NCI-H526 treated with DMSO at 0.1 percent for 48 hours (cell line): ENCODE data around the gene MAST3.
A peak's percentile ranks its signal among the peaks of the same experiment; 100 is the strongest.

Experiments used
- DNase-seq: peaks from one replicate; lab custom pipeline; 2025; lab: John Stamatoyannopoulos, UW

The MAST3 gene

DNA sequence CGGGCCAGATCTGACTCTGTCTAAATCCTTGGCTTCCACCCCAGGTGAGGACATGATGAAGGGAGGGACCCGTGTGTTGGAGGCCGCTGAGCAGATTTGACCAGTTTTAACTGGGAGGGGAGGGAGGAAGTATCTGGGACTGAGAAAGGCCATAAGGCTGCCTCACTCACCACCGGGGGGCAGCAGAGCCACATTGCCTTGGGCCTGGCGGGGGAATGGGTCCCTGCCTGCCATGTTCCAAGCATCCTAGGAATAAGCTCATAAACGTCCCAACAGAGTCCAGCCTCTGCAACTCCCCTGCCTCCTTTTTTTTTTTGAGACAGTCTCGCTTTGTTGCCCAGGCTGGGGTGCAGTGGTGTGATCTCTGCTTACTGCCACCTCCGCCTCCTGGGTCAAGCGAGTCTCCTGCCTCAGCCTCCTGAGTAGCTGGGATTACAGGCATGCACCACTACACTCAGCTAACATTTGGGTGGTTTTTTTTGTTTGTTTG, 15.5 kb downstream of the MAST3 start:
- no peak for DNase-seq

DNA sequence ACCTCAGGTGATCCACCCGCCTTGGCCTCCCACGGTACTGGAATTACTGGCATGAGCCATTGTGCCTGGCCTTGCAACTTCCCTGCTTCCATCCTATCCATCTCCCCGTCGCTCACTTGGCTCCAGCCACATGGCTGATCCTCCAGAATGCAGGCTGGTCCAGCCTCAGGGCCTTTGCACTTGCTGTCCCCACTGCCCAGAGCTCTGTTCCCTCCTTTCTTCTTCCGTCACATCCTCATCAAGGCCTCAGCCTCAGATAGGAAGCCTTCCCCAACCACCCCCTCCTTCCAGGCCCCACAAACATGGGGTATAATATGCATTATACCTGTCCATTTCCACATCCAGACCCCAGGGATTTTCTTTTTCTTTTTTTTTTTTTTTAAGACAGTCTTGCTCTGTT, 16.2 kb downstream of the MAST3 start:
- no peak for DNase-seq

DNA sequence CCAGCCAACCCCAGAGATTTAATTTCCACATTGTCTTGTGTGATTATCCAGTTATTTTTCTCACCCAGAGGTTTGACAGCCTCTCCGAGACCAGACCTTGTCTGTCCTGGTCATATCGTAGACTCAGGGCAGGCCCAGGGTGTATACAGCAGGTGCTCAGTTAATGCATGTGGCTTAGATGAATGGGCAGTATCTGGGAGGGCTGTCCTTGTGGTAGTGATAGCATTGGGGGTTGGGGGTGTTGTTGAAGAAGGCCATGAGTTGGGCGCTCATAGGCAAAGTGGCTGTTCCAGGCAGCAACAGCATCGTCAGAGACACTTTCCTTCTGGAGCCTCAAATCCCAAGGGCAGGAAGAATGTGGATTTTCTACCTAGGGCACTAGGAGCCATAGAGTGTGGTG, 16.9 kb downstream of the MAST3 start:
- DNase-seq: no peak

DNA sequence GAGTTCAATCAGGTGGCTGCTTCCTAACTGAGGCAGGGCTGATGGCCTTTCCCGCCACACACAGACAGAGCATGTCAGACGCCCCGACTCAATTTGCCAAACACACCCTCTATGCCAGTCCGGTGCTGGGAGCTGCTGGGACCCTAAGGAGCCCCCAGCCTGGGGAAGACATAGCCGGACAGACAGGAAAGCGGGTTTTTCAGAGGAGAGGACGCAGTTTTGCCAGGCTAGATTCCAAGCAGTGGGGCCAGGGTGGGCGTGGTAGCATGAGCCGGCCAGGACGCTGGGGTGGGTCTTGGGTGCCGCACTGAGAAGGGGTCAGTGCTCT, 19.8 kb downstream of the MAST3 start:
- DNase-seq: no peak

DNA sequence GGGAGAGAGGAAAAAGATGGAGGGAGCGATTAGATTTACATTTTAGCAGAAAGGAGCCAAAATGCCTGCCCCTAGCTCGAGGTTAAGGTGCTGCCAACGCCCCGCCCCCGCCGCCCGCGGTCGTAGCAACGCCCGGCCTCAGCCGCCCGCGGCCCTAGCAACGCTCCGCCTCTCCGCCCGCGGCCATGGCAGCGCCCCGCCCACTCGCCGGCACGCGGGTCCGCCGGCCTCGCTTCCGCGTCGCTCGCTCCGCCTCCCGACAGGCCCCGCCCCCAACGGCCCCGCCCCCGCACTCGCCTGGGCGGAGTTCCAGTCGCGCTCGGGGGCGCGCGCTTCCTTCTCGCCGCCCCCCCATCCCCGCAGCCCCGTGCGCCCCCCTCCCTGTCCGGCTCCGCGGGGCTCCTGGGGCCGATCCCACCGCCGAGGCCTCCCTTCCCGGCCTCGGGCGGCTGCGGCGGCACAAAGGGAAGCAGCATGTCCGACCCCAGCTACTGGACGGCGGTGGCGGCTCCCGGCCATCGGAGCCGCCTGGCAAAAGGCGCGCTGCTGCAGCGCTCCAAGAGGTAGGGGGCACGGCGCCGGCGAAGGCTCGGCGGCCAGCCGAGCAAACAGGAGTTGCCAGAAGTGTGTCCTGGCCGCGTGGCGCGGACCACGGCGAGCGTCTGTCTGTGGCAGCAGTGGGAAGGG, 20.3 kb downstream of the MAST3 start:
- peak; percentile 3 for DNase-seq

DNA sequence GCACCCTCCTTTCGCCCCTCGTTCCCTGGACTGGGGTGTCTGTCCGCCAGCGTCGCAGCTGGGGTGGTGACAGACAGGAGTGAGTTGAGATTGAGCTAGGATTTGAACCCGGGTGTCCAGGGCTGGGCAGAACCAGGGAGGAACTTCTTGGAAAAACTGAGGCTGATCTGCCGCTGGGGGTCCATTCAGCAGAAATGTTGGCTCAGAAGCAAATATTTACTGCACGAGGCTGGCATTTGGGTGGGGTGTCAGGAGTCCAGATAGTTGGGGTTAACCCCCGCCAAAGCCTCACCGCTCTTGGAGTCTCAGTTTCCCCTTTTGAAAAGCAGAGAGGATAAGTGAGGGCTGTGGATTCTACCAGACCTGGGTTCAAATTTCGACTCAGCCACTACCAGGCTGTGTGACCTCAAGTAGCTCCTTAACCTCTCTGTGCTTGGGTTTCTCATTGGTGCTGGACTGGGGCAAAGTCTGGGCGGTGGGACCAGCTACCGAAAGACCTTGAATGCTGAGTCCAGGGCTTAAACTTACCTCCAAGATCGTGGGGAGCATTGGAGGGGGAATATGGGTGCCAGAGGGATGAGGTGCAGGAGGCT, 20.9 kb downstream of the MAST3 start:
- DNase-seq: no peak

DNA sequence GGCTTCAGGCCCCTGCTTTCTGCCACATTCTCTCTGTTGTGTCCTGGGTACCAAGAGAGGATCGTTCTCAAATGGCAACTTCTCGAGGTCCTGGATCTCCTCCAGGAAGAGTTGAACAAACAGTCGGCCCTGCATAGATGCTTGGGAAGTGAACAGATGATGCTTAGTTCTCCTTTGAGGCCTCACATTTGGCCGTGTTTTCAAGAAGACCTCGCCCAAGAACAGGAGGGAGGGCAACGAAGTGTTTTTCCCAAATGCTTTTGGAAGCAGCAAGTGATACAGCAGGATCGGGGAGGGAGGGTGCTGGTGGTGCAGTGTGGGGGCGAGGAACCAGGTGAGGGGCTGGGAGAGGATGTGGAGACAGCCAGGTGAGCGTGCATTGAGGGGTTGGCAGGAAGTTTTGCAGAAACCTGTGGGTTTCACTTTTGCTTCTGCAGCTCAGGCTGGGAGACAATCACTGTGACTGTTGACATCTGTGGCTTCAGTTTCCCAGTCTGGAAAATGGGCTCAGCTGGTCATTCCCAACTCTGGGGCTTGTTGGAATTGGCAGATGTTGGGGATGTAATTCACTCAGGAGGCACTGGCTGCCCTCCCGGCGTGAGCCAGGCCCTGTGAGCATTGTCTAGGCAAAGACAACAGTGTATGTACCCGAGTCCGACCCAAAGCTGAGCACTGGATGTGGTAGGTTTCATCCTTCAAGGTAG, 21.6 kb downstream of the MAST3 start:
- DNase-seq: no peak

DNA sequence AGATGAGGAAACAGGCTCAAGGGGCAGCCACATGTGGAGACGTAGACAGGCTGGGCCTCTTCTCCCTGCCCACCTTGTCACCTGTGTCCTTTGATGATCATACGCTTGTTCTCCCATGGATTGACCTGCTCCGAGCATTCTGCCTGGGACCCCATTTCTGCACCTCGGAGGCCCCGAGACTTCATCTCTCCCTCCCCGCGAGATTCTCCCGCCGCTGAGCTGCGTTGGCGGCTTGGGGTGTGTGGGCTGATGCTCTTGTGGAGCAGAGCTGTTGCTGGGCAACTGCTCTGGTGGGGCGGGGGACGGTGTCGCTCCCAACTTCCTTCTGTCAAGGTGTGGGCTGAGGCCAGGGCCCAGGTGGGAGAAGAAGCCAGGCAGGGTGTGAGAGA, 22.1 kb downstream of the MAST3 start:
- no peak for DNase-seq

DNA sequence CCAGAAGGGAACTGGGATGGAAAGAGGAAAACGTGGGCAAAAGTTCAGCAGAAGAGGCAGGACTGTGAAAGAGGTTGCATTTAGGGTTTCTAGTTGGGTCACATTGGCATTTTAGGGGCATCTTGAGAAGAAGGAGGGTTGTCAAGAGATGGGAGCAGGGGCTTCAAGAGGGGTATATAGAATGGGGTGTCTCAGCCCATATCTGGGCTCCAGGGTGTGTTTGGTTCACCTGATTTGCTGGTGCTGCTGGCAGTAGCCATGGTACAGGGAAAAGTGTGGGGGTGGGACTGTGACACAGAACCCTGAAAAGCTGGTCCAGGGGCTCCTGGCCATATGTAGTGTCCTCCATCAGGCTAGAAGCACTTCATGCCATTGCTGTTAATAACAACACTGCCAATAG, 22.5 kb downstream of the MAST3 start:
- no peak for DNase-seq

DNA sequence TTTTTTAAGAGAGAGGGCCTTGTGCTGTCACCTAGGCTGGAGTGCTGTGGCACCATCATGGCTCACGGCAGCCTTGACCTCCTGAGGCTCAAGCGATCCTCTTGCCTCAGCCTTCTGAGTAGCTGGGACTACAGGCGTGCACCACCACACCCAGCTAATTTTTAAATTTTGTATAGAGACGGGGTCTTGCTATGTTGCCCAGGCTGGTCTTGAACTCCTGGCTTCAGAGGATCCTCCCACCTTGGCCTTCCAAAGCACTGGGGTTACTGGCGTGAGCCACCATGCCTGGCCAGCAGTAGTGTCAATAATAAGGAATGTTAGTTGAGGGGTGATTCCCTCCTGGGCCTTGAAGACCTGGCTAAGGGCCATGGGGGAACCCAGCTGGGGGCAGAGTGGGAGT, 23.6 kb downstream of the MAST3 start:
- DNase-seq: no peak

DNA sequence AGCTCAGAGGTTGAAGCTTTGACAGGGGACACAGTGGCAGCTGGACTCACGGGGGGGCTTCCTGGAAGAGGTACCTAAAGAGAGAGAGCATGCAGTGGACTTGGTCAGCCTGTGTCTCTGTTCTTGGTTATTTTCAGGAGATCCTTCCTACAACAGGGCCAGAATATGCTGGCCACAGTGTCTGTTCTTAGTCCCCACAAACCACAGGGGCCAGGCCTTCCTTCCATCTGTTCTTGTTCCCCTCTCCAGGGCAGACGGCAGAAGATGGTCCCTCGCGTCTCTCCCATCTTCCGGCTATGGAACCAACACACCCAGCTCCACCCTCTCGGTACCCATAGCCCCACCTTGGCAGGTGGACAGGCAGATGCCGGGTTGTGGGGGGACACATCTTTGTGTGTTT, 24.8 kb downstream of the MAST3 start:
- DNase-seq: no peak

DNA sequence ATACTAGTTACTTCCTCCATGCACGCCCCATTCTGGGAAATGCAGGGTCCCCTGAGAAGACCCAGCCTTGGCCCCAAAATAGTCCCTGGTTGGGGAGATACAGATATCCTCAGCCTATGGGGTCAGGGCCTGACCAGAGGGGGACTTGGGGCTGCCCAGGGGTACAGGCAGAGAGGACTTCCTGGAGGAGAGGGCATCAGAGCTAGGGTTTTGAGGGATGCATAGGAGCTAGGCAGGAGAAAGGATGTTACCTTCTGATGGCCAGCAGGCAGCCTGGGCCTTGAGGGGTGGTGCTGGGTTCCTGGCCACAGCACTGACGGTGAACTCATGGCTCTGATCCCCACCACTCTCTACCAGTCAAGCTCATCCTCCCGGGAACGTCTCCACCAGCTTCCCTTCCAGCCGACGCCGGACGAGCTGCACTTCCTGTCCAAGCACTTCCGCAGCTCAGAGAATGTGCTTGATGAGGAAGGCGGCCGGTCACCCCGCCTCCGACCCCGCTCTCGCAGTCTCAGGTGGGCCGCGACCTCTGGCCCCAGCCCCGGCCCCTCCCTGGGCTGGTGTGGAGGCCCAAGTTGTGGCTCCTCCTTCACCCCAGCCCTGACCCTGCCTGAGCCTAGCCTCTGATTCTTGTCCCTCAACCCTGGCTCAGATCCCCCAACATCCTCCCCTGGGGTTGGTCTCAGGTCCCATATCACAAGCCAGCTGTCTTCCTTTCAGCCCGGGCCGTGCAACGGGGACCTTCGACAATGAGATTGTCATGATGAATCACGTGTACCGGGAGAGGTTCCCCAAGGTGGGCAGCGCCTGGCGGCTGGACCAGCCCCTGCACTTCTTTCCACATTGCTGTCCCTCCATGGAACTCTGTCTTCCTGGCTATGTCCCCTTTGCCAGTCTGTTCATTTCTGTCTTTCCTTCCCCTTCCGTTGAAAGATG, 25.6 kb downstream of the MAST3 start:
- DNase-seq: no peak

DNA sequence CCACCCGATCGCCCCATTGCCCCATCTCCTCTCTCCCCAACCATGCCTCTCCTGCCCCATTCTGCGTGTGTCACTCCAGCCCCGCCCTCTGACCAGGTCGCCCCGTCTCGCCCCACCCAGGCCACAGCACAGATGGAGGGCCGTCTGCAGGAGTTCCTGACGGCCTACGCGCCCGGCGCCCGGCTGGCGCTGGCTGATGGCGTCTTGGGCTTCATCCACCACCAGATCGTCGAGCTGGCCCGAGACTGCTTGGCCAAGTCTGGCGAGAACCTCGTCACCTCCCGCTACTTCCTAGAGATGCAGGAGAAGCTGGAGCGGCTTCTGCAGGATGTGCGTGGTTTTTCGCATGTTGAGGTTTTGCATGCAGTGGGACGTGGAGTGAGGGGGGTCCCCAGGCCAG, 26.2 kb downstream of the MAST3 start:
- no peak for DNase-seq

DNA sequence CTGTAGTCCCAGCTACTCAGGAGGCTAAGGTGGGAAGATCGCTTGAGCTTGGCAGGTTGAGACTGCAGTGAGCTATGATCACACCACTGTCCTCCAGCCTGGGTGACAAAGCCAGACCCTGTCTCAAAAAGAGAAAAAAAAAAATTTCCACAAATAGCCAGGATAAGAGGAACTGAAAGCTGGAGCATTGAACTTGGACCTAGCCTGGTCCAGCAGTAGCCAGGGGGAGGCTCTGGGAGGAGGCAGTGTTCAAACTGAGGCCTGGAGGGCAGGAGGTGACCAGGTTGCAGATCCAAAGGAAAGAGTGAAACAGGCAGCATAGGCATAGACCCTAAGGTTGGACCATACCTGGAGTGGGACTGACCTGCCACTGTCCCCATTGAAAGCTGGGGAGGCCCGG, 28.5 kb downstream of the MAST3 start:
- no peak for DNase-seq

DNA sequence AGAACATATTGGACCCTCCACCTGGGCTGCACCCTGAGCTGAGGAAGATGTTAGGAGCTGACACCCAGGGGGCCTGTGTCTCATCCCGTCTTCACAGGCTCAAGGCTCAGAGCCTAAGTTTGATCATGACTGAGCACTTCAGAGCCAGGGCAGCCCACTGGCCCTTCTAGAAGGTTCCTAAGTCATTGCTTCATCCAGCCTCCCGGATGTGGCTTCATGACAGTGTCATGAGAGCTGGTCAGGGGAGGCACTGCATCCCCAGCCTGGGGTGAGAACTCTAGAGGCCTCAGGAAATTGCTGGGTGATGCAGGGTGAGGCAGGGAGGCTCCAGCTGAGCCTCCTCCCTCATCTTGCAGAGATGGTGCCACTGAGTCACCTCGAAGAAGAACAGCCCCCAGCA, 30.5 kb downstream of the MAST3 start:
- no peak for DNase-seq

DNA sequence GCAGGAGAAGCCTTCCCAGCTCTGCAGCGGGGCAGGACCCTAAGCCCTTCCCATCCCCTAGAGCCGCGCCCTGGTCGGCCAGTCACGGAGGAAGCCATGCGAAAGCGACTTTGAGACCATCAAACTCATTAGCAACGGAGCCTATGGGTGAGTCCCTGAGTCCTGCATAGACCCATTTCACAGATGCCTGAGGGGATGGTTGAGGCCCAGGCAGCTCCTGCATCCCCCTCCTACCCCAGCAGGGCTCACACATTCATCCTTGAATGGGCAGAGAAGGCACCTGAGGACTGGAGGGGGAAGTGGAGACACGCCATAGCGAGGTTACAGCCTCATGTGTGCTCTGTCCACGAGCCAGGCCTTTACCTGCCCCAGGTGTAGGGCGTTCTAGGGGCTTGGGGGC, 31.2 kb downstream of the MAST3 start:
- DNase-seq: no peak

DNA sequence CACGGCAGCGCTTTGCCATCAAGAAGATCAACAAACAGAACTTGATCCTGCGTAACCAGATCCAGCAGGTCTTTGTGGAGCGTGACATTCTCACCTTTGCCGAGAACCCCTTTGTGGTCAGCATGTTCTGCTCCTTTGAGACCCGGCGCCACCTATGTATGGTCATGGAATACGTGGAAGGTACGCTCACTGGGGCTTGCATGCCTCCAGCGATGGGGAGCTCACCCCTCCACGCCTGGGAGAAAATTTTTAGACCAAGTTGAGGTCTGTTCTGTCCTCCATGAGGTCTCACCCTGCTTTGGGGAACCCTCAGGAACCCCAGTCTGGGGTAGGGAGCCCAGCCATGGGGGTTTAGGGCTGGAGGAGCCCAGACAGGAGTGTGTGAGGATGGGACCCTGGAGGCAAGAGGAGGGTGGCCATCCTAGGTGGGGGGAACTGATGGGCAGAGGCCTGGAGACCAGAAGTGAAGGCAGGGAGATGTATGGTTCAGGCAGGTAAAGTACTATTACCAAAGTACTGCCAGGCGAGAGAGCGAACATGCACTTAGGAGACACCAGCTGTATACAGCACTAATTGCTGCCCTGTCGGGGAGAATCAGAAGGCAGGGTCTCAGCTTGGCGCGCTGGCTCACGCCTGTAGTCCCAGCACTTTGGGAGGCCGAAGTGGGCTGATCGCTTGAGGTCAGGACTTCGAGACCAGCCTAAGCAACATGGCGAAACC, 33.1 kb downstream of the MAST3 start:
- DNase-seq: no peak

DNA sequence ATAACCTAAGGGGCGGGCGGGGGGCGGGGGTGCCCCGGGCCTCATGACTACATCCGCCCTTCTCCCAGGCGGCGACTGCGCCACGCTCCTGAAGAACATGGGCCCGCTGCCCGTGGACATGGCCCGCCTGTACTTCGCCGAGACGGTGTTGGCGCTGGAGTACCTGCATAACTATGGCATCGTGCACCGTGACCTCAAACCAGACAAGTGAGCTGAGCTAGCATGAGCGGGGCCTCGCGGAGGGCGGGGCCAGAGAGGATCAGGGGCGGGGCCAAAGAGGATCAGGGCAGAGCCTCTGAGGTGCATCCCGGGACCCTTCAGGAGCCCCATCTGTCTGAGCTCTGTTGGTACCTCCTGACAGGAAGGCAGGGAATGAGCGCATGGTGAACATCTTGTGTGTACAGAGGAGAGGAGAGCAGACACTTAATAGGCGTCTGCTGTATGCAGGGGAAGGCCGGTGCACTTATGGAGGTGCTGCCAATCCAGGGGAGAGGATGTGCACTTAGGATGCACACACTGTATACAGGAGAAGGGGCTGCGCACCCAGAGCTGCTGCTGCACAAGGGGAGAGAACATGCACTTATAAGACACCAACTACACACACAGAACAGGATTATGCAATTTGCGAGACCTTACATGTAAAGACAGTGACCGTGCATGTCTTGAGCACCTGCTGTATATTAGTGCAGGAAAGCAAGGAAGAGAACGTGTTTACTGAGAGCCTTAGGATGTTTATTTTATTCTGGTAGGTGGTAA, 34.4 kb downstream of the MAST3 start:
- DNase-seq: no peak

DNA sequence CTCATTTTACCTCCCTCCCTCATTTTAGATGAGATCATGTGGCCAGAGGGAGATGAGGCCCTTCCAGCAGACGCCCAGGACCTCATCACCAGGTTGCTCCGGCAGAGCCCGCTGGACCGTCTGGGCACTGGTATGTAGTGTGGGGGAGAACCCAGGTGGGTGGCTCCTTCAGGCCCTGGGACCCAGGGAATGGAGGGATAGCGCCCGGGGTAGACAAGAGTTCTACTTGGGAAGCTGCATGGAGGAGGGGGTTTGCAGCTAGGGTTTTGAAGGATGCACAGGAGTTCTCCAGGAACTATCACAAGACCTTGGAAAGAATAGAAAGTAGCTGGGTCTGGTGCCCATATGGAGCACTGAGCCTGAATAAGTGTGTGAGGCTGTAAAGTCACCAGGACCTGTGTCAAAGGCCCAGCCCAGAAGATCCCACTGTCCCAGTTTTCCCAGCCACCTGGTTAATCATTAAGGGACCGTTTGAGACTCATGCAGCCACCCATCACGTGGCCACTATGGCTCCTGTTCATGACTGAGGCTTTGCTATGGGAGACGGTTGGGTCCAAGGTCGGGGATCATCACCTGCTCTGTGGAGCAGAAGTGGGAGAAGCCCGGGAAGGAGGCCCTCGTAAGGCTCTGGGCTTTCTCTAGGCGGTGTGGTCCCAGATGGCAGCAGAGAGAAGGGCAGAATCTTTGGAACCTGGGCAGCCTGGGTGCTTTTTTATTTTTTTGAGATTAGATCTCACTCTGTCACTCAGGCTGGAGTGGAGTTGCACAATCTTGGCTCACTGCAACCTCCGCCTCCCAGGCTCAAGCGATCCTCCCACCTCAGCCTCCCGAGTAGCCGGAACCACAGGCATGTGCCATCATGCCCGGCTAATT, 38.4 kb downstream of the MAST3 start:
- peak; percentile 32 for DNase-seq

DNA sequence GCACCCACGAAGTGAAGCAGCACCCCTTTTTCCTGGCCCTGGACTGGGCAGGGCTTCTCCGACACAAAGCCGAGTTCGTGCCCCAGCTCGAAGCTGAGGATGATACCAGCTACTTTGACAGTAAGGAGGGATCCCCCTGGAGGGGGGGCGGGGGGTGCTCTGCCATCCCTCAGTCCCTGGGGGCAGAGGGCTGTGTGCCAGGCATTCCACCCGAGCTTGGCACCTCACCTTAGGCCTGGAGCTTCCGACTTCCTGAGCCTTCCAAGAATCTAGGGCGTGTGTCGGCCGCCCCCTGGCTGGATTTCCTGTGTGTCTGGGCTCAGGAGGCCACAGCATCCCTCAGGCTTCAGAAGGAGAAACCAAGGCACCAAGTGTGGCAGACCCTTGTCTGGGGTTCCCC, 39.7 kb downstream of the MAST3 start:
- DNase-seq: no peak
